ENCODE measurements around the gene ARHGEF1.

Gene ARHGEF1

DNA sequence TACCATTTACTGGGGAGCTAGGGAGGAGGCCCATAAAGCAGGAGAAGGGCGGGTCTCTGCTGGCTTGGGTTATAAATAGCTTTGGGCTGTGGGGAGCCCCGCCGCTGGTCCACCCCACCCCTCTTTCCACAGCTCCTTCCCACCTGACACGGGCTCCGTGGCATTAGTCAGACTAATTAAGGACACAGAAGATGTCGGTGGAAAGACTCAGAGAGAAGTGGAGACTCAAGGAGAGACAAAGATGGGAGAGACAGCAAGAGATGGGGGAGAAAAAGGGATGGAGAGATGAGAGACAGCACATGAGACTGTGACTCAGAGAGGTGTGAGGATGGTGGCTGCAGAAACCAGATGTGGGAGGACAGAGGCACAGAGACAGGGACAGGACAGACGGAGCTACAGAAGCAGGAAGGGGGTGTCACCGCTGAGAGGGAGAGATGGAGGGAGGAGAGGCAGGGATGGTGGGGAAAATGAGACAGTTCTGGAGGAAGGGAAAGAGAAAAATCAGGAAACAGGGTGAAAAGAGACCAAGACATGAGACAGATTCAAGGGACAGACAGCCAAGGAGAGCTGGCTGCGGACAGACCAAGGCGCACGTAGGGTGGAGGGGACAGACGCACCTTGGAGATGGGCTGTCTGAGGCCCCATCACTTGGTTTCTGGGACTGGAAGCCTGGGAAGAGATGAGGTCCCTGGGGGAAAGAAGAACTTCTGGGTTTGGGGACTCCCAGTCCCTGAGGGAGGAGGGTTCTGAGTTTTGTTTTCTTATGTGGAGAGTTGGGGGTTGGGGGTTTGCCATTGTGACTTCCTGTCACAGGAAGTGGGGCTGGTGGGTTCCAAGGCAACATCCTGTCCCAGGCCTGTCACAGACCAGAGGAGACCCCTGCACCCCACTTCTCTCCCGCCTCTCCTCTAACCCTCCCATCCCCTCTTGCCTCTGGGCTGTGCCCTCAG, 4.1 kb downstream of the ARHGEF1 start:
- TF ChIP-seq, protein P1, sequence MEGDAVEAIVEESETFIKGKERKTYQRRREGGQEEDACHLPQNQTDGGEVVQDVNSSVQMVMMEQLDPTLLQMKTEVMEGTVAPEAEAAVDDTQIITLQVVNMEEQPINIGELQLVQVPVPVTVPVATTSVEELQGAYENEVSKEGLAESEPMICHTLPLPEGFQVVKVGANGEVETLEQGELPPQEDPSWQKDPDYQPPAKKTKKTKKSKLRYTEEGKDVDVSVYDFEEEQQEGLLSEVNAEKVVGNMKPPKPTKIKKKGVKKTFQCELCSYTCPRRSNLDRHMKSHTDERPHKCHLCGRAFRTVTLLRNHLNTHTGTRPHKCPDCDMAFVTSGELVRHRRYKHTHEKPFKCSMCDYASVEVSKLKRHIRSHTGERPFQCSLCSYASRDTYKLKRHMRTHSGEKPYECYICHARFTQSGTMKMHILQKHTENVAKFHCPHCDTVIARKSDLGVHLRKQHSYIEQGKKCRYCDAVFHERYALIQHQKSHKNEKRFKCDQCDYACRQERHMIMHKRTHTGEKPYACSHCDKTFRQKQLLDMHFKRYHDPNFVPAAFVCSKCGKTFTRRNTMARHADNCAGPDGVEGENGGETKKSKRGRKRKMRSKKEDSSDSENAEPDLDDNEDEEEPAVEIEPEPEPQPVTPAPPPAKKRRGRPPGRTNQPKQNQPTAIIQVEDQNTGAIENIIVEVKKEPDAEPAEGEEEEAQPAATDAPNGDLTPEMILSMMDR (IDR thresholded peaks at IDR 0.05) = no peak
- no peak for TF ChIP-seq ZFX (IDR thresholded peaks at IDR 0.05; ENCODE audit: borderline replicate concordance)
- no peak overlapping the region for H3K27ac ChIP-seq

DNA sequence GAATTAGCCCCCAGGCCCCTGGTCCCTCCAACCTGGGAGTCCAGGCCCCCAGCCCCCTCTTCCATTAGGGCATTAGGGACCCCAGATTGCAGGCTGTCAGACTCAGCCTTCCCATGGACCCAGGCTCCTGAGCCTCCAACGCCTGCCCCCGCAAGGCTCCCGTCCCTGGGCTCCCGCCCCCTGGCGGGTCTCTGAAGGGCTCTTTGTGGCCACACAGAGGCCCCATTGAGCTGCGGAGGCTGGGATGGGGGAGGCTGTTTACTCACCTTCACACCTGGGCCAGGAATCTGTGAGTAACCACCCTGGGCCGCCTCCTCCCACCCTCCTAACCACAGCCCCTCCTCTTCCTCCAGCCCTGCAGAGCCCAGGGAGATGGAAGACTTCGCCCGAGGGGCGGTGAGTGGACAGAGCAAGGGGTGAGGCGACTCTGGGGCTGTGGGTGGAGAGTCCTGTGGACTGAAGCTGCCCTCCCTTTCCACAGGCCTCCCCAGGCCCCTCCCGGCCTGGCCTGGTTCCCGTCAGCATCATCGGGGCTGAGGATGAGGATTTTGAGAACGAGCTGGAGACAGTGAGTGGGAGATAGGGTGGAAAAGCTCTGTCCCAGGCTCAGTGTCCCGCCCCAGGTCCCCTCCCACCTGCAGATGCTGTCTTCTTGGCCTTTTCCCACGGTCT, 4.9 kb downstream of the ARHGEF1 start:
- TF ChIP-seq, protein P1 (IDR thresholded peaks at IDR 0.05) = no peak
- TF ChIP-seq ZFX (IDR thresholded peaks at IDR 0.05; ENCODE audit: borderline replicate concordance) = no peak
- no peak overlapping the region for H3K27ac ChIP-seq

DNA sequence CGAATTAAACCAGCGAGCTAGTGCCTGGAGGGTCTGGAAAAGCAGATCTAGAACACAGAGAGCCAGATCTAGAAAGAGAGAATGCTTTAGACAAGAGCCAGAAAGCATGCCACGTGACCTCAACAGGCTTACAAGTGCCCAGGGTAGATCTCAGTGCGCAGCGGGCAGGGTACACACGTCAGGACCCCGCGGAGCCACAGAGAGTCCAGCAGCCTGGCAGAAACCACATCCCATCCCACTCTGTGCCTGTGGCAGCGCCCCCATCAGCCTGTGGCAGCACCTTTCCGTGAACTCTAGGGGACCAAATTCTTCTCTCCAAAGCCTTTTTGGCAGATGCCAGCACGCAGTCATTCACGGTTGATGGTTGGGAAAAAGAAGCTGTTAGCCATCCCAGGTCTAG, 5.9 kb downstream of the ARHGEF1 start:
- H3K27ac ChIP-seq = no peak overlapping the region

DNA sequence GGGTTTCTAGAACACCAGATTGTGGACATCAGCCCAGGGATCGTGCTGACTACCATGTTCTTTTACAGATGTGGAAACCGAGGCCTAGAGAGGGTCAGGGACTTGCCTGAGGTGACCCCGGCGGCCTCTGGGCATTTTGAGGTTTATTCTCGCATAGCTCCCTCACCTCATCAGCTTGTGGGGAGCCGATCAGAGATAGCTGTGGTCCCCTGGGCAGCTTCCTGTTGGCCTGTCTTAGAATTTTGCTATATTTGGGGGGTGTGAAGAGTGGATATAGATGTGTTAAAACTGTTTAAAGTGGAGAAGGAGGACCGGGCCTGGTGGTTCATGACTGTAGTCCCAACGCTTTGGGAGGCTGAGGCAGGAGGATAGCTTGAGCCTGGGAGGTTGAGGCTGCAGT, 6.9 kb downstream of the ARHGEF1 start:
- TF ChIP-seq, protein P1 (IDR thresholded peaks at IDR 0.05) = no peak
- no peak for TF ChIP-seq ZFX (IDR thresholded peaks at IDR 0.05; ENCODE audit: borderline replicate concordance)
- no peak overlapping the region for H3K27ac ChIP-seq

More for the DNA sequence above, 5.9 kb downstream of the ARHGEF1 start:
- TF ChIP-seq, protein P1 (IDR thresholded peaks at IDR 0.05) = no peak
- TF ChIP-seq ZFX (IDR thresholded peaks at IDR 0.05; ENCODE audit: borderline replicate concordance) = no peak

DNA sequence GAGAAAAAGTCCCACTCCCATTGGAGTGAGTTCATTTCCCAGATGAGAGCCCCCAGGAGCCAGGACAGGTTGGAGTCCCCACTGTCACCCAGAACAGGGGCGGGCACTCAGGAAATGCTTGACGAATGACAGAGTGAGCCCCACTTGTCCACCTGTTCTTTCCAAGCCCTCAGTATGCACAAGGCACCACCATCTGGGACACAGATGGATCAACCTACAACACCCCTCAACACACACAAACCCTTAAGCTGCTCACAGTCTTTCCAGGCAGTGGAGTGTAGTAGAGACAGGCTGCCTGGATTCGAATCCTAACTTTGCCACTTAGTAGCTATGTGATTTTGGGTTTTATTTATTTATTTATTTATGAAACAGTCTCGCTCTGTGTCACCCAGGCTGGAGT, 8.0 kb downstream of the ARHGEF1 start:
- H3K27ac ChIP-seq = no peak overlapping the region
- no peak for TF ChIP-seq ZFX (IDR thresholded peaks at IDR 0.05; ENCODE audit: borderline replicate concordance)
- TF ChIP-seq, protein P1 (IDR thresholded peaks at IDR 0.05) = no peak

DNA sequence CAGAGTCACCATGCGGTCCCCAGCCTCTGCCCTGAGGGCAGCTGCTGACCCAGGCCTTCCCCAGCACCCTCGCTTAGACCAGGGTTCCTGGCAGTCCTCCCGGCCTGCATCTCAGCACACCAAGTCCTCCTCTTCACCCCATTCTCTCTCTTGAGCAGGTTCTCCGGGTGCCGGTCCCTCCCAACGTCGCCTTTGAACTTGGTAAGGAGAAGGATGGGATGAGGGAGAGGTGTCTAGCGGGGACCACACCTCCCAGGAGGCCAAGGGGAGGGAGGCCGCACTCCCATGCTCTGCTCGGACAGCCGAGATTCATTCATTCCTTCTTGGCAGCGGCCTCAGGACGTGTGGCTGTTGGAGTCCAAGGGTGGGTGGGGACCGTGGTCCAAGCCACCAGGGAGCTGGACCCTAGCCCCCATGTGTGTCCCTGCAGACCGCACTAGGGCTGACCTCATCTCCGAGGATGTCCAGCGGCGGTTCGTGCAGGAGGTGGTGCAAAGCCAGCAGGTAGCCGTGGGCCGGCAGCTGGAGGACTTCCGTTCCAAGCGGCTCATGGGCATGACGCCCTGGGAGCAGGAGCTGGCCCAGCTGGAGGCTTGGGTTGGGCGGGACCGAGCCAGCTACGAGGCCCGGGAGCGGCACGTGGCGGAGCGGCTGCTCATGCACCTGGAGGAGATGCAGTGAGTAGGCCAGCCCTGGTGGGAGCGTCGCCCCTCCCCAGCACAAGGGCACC, 9.4 kb downstream of the ARHGEF1 start:
- TF ChIP-seq, protein P1 (IDR thresholded peaks at IDR 0.05) = no peak
- no peak for TF ChIP-seq ZFX (IDR thresholded peaks at IDR 0.05; ENCODE audit: borderline replicate concordance)
- no peak overlapping the region for H3K27ac ChIP-seq
